ENCODE measurements around the gene CD36. TPM values are rescaled to one million over a fixed set of nuclear protein-coding genes. Genes with fewer than 3 reads are reported as not detected.

CD36 gene
- total and polyA plus RNA-seq, 10 of the 15 experiments (the other 5 are each of a cell fraction or from before 2014, with no cell fraction given), result 0.20 to 283 (median 172) TPM

DNA sequence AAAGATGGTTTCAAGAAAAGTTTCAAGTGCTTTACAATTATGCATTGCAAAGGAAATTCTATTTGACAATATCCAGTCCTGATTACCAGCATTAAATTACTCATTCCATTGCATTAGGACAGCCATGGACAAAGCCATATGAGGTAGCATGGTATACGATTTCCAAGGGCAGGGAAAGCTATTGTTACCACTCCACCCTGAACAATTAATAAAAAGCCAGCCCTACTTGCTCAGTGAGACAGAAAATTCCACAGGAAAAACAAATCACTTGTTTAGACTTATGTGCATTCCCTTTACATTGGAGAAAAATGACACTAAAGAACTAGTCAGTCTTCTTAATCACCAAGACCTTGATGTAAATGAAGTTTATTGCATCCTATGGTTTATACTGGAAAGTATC is 5.6 kb downstream of the CD36 start:
- no TSS peak for BruUV-seq (replicated peaks)
- no peak for FAIRE-seq

DNA sequence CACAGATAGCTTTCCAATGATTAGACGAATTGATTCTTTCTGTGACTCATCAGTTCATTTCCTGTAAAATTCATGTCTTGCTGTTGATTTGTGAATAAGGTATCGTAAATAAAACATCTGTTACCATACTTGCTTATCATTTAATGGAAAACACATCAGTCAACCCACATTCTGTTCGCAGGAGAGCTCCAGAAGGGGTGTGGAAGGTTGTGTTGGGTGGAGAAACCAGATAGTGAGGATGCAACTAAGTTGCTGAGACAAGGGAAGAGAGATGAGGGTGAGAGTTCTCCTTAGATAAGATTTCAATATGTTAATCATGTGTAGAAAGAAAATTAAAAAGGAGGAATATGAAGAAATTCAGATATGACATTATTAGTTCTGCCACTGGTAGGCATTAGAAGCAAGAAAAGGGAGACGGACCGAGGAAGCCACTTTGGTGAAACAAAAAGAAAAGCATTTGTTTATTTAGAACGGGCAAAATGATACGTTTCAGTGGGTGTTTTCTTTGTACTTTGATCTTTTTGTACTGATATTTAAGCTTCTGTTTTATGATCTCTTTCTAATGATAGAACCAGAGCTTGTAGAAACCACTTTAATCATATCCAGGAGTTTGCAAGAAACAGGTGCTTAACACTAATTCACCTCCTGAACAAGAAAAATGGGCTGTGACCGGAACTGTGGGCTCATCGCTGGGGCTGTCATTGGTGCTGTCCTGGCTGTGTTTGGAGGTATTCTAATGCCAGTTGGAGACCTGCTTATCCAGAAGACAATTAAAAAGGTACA is 7.8 kb downstream of the CD36 start:
- Histone ChIP-seq H4K20me1 (ENCODE audit: control insufficient read depth, insufficient read depth) (no peaks in the 10 kb centered on the region), H3K36me3 (ENCODE audit: control insufficient read depth in 2 of 2, insufficient read depth in 2 of 2, low read length in 1 of 2) (no peaks in the 10 kb centered on the region), H3K9ac (ENCODE audit: control insufficient read depth, insufficient read depth, low read length) (no peak overlapping the region), H3K4me3 (no peak overlapping the region), H2AFZ (ENCODE audit: control insufficient read depth, low read depth, low read length) (no peak overlapping the region), H3K4me1 (ENCODE audit: control insufficient read depth, insufficient read depth, low read length) (no peaks in the 10 kb centered on the region), H3K27ac (ENCODE audit: control insufficient read depth, insufficient read depth) (no peak overlapping the region), H3K4me2 (ENCODE audit: control insufficient read depth, insufficient read depth) (no peak overlapping the region), H3K9me3 (replicated peaks; ENCODE audit: control insufficient read depth, insufficient read depth, low read length) (no peaks in the 10 kb centered on the region), H3K27me3 (replicated peaks in 1 of 2; ENCODE audit: control insufficient read depth in 2 of 2, insufficient read depth in 2 of 2, low read length in 1 of 2) (no peaks in the 10 kb centered on the region), H3K79me2 (ENCODE audit: control insufficient read depth, insufficient read depth, low read length) (no peaks in the 10 kb centered on the region)
- RAD21 ChIA-PET (ENCODE audit: unreplicated experiment), result no interaction called here
- DNase-seq (ENCODE audit: low read depth, low spot score) (no peak), FAIRE-seq (no peak), ATAC-seq (no peak)
- SMC1A ChIA-PET (ENCODE audit: uncharacterized antibody, unreplicated experiment), result no interaction called here
- in situ Hi-C loops (cut with MboI), result no loop called here
- intact Hi-C loops (cut with micrococcal nuclease; ENCODE audit: unreplicated experiment), result no loop called here
- no TSS peak for BruUV-seq (replicated peaks)
- CTCF ChIA-PET, result interaction anchor here (0.9 to 1.0 kb wide), 2 partner anchors 12 to 26 kb away, joined by 3 to 4 read pairs; no protein-coding TSS in a partner anchor
- WGBS (ENCODE audit: insufficient coverage, insufficient replicate concordance, low lambda C conversion rate, missing lambda C conversion rate), result 23% methylated on average over 9 of the region's 9 CpGs
- POLR2A ChIA-PET, result no interaction called here
- no peak for TF ChIP-seq NRF1 (conservative IDR thresholded peaks at IDR 0.05; ENCODE audit: low read depth, low read length)
- no peak for TF ChIP-seq POU2F2 (IDR thresholded peaks at IDR 0.05; ENCODE audit: borderline replicate concordance, low read depth, low read length)

More for the DNA sequence above, 5.6 kb downstream of the CD36 start:
- H3K9ac ChIP-seq (ENCODE audit: control insufficient read depth, insufficient read depth, low read length), result no peak overlapping the region
- TF ChIP-seq RAD51 (IDR thresholded peaks at IDR 0.05) (no peak), HDAC6 (IDR thresholded peaks at IDR 0.05; ENCODE audit: unreplicated experiment) (no peak), RELA (IDR thresholded peaks at IDR 0.05; ENCODE audit: borderline replicate concordance, partially characterized antibody) (no peak)
- H3K4me2 ChIP-seq (ENCODE audit: control insufficient read depth, insufficient read depth), result no peak overlapping the region
- CTCF ChIA-PET, result interaction anchor here (1.8 kb wide), 1 partner anchor 18 kb away, joined by 4 read pairs; no protein-coding TSS in a partner anchor
- SMC1A ChIA-PET (ENCODE audit: uncharacterized antibody, unreplicated experiment), result no interaction called here
- no peaks in the 10 kb centered on the region for H3K27me3 ChIP-seq (replicated peaks in 1 of 2; ENCODE audit: control insufficient read depth in 2 of 2, insufficient read depth in 2 of 2, low read length in 1 of 2)
- H3K36me3 ChIP-seq (ENCODE audit: control insufficient read depth in 2 of 2, insufficient read depth in 2 of 2, low read length in 1 of 2), result no peaks in the 10 kb centered on the region
- H3K27ac ChIP-seq (ENCODE audit: control insufficient read depth, insufficient read depth), result no peak overlapping the region
- no peak overlapping the region for H2AFZ ChIP-seq (ENCODE audit: control insufficient read depth, low read depth, low read length)
- DNase-seq (ENCODE audit: low read depth, low spot score) (no peak), ATAC-seq (no peak)
- no peaks in the 10 kb centered on the region for H3K4me1 ChIP-seq (ENCODE audit: control insufficient read depth, insufficient read depth, low read length)
- 0% methylated on average over 1 of the region's 1 CpG for WGBS (ENCODE audit: insufficient coverage, insufficient replicate concordance, low lambda C conversion rate, missing lambda C conversion rate)
- no peaks in the 10 kb centered on the region for H3K9me3 ChIP-seq (replicated peaks; ENCODE audit: control insufficient read depth, insufficient read depth, low read length)
- RAD21 ChIA-PET (ENCODE audit: unreplicated experiment), result no interaction called here
- in situ Hi-C loops (cut with MboI) (no loop called here), intact Hi-C loops (cut with micrococcal nuclease; ENCODE audit: unreplicated experiment) (no loop called here)
- no peak overlapping the region for H3K4me3 ChIP-seq
- POLR2A ChIA-PET, result interaction anchor here (0.6 kb wide), 1 partner anchor 1998 kb away, joined by 6 read pairs; no protein-coding TSS in a partner anchor
- no peaks in the 10 kb centered on the region for H3K79me2 ChIP-seq (ENCODE audit: control insufficient read depth, insufficient read depth, low read length)
- no peaks in the 10 kb centered on the region for H4K20me1 ChIP-seq (ENCODE audit: control insufficient read depth, insufficient read depth)
